MM.1S (cell line): ENCODE data around the gene GAREM2.

ENCODE experiments used
- DNase-seq: peaks from one replicate; pipeline ENCODE4 v3.0.0-alpha.2; 2015
- H2AFZ ChIP-seq: fragments of 300-600 bp; sonication (generic); 2 replicates; pipeline ENCODE4 v1.6.0; 2016; ENCODE audit warnings: antibody characterized with exemption, low read length
- H3F3A ChIP-seq: fragments of 300-600 bp; sonication (generic); 2 replicates; pipeline ENCODE4 v1.6.1; 2016; ENCODE audit warnings: mild to moderate bottlenecking, antibody characterized with exemption, low read length, moderate library complexity, mixed read lengths; ENCODE audit not compliant: insufficient read depth
- H3K27ac ChIP-seq: fragments of 300-600 bp; sonication (generic); 2 replicates; pipeline ENCODE4 v1.5.1; 2016; ENCODE audit warnings: mild to moderate bottlenecking, low read length
- H3K27me3 ChIP-seq: fragments of 300-600 bp; sonication (generic); replicated peaks from 2 replicates; pipeline ENCODE4 v1.6.0; 2016; ENCODE audit warnings: low read length; ENCODE audit not compliant: insufficient read depth
- H3K36me3 ChIP-seq: fragments of 300-600 bp; sonication (generic); replicated peaks from 2 replicates; pipeline ENCODE4 v1.6.1; 2016; ENCODE audit warnings: mild to moderate bottlenecking, low read length, mixed read lengths; ENCODE audit not compliant: insufficient read depth
- H3K4me1 ChIP-seq: fragments of 300-600 bp; sonication (generic); 2 replicates; pipeline ENCODE4 v1.6.1; 2016; ENCODE audit warnings: low read length, mixed read lengths
- H3K4me2 ChIP-seq: fragments of 300-600 bp; sonication (generic); 2 replicates; pipeline ENCODE4 v1.6.0; 2016; ENCODE audit warnings: low read depth, low read length
- H3K4me3 ChIP-seq: fragments of 300-600 bp; sonication (generic); 2 replicates; pipeline ENCODE4 v1.5.1; 2016; ENCODE audit warnings: low read length, mixed read lengths
- H3K79me2 ChIP-seq: fragments of 300-600 bp; sonication (generic); 2 replicates; pipeline ENCODE4 v1.6.1; 2016; ENCODE audit warnings: mixed run types, low read length, mixed read lengths
- H3K9ac ChIP-seq: fragments of 300-600 bp; sonication (generic); 2 replicates; pipeline ENCODE4 v1.6.1; 2016; ENCODE audit warnings: low read length, mixed read lengths
- H3K9me2 ChIP-seq: fragments of 300-600 bp; sonication (generic); replicated peaks from 2 replicates; pipeline ENCODE4 v1.6.1; 2016; ENCODE audit warnings: mild to moderate bottlenecking, low read length, mixed read lengths; ENCODE audit not compliant: insufficient read depth
- H3K9me3 ChIP-seq: fragments of 300-600 bp; sonication (generic); replicated peaks from 2 replicates; pipeline ENCODE4 v1.6.1; 2016; ENCODE audit warnings: mild to moderate bottlenecking, low read length, mixed read lengths; ENCODE audit not compliant: insufficient read depth
- H4K20me1 ChIP-seq: fragments of 300-600 bp; sonication (generic); 2 replicates; pipeline ENCODE4 v1.6.1; 2016; ENCODE audit warnings: mild to moderate bottlenecking, low read length, moderate library complexity, mixed read lengths; ENCODE audit not compliant: insufficient read depth
- CTCF ChIP-seq: fragments of 300-600 bp; sonication (generic); IDR thresholded peaks from 2 replicates; pipeline ENCODE4 v1.5.1; 2016; ENCODE audit warnings: antibody characterized with exemption, low read length, mixed read lengths
- EZH2 ChIP-seq: fragments of 300-600 bp; sonication (generic); optimal IDR thresholded peaks from 2 replicates; pipeline ENCODE3; 2017; ENCODE audit warnings: low read depth, mild to moderate bottlenecking, antibody characterized with exemption, low read length, mixed read lengths
- EZH2phosphoT487 ChIP-seq: fragments of 300-600 bp; sonication (generic); IDR thresholded peaks from 2 replicates; pipeline ENCODE4 v1.6.1; 2018; ENCODE audit warnings: antibody characterized with exemption, low read length

GAREM2 gene

GRCh38 chr2:26214759-26215158 lies 41.9 kb downstream of the GAREM2 start:
- no peak for TF ChIP-seq EZH2
- no peak for TF ChIP-seq EZH2phosphoT487
- TF ChIP-seq CTCF: no peak
- no peaks in the 10 kb centered on the region for H3K4me1 ChIP-seq
- H3F3A ChIP-seq: no peaks in the 10 kb centered on the region
- H3K79me2 ChIP-seq: no peaks in the 10 kb centered on the region
- H3K9me2 ChIP-seq: no peaks in the 10 kb centered on the region
- no peaks in the 10 kb centered on the region for H4K20me1 ChIP-seq
- H3K27me3 ChIP-seq: no peaks in the 10 kb centered on the region
- no peak for DNase-seq
- no peaks in the 10 kb centered on the region for H3K9me3 ChIP-seq
- H3K9ac ChIP-seq: no peak overlapping the region
- H3K4me3 ChIP-seq: no peak overlapping the region
- H2AFZ ChIP-seq: no peak overlapping the region
- no peak overlapping the region for H3K4me2 ChIP-seq
- no peak overlapping the region for H3K27ac ChIP-seq
- H3K36me3 ChIP-seq: no peaks in the 10 kb centered on the region; the same call in 1 of the 2 replicates

GRCh38 chr2:26215833-26216232 lies 42.9 kb downstream of the GAREM2 start:
- no peak overlapping the region for H3K27ac ChIP-seq
- H3K4me2 ChIP-seq: no peak overlapping the region
- no peaks in the 10 kb centered on the region for H3F3A ChIP-seq
- H3K9me3 ChIP-seq: no peaks in the 10 kb centered on the region
- no peaks in the 10 kb centered on the region; the same call in 1 of the 2 replicates for H3K36me3 ChIP-seq
- no peaks in the 10 kb centered on the region for H4K20me1 ChIP-seq
- TF ChIP-seq CTCF (no peak), EZH2 (no peak)
- H2AFZ ChIP-seq: no peak overlapping the region
- DNase-seq: no peak
- no peak overlapping the region for H3K9ac ChIP-seq
- H3K9me2 ChIP-seq: no peaks in the 10 kb centered on the region
- H3K27me3 ChIP-seq: no peaks in the 10 kb centered on the region
- H3K4me3 ChIP-seq: no peak overlapping the region
- H3K79me2 ChIP-seq: no peaks in the 10 kb centered on the region
- H3K4me1 ChIP-seq: no peaks in the 10 kb centered on the region

GRCh38 chr2:26216587-26216986 lies 43.7 kb downstream of the GAREM2 start:
- H2AFZ ChIP-seq: no peak overlapping the region
- no peak for TF ChIP-seq CTCF
- TF ChIP-seq EZH2: no peak
- TF ChIP-seq EZH2phosphoT487: no peak
- no peak for DNase-seq
- H3K4me1 ChIP-seq: no peaks in the 10 kb centered on the region
- no peaks in the 10 kb centered on the region for H3K79me2 ChIP-seq
- H3K9me3 ChIP-seq: no peaks in the 10 kb centered on the region
- H3K4me3 ChIP-seq: no peak overlapping the region
- H3K4me2 ChIP-seq: no peak overlapping the region
- H3K36me3 ChIP-seq: no peaks in the 10 kb centered on the region; the same call in 1 of the 2 replicates
- no peak overlapping the region for H3K9ac ChIP-seq
- H3K27me3 ChIP-seq: no peaks in the 10 kb centered on the region
- H3F3A ChIP-seq: no peaks in the 10 kb centered on the region
- no peaks in the 10 kb centered on the region for H3K9me2 ChIP-seq
- no peaks in the 10 kb centered on the region for H4K20me1 ChIP-seq
- no peak overlapping the region for H3K27ac ChIP-seq
